Hematopoietic multipotent progenitor cell (in vitro differentiated cells): ENCODE measurements around the gene BEST2. TPM values are rescaled to one million over a fixed set of nuclear protein-coding genes. Genes with fewer than 3 reads are reported as not detected.

ENCODE experiments used
- DNase-seq, 3 donors: peaks; one replicate each; pipeline ENCODE4 v3.0.0-alpha.2; 2011 to 2015; ENCODE audit warnings: low read depth in 2 of 3, low spot score in 2 of 3
- total RNA-seq: library from RNA; depleted of rRNA; stranded (reverse); fragments of >200 nt; gene quantifications from one replicate; pipeline ENCODE4 v1.2.3, GENCODE V29; 2012

BEST2 gene
- total RNA-seq, 1 donor: not detected

- DNase-seq: no peak
Measured at GRCh38 chr19:12727745-12728433, 23.7 kb upstream of the BEST2 start.

GRCh38 chr19:12730064-12730463 lies 21.5 kb upstream of the BEST2 start:
- DNase-seq: no peak

- DNase-seq: no peak
Measured at GRCh38 chr19:12731337-12731736, 20.3 kb upstream of the BEST2 start.

- peak in 2 of 3 donors; percentile 70 to 75 for DNase-seq
Measured at GRCh38 chr19:12733369-12734214, 18.0 kb upstream of the BEST2 start.

- DNase-seq: peak; percentile 67 to 99 (median 99)
Measured at GRCh38 chr19:12736995-12737834, 14.4 kb upstream of the BEST2 start, which contains the start of gene GET3. Gene GET3 (plus strand): TSS chr19:12737497. CDS start chr19:12737506, 9 bp downstream.

GRCh38 chr19:12737835-12738351 lies 13.7 kb upstream of the BEST2 start:
- no peak for DNase-seq

GRCh38 chr19:12745166-12745897 lies 6.3 kb upstream of the BEST2 start:
- DNase-seq: no peak

GRCh38 chr19:12748489-12748888 lies 3.1 kb upstream of the BEST2 start:
- DNase-seq: no peak

- no peak for DNase-seq
Measured at GRCh38 chr19:12749938-12750521, 1.6 kb upstream of the BEST2 start.

- no peak for DNase-seq
Measured at GRCh38 chr19:12750851-12751250, 740 bp upstream of the BEST2 start.

- no peak for DNase-seq
Measured at GRCh38 chr19:12752056-12752781, 628 bp downstream of the BEST2 start.

GRCh38 chr19:12754465-12755196 lies 3.0 kb downstream of the BEST2 start:
- DNase-seq: no peak

GRCh38 chr19:12756150-12756883 lies 4.7 kb downstream of the BEST2 start:
- DNase-seq: no peak

GRCh38 chr19:12757544-12758274 lies 6.1 kb downstream of the BEST2 start:
- DNase-seq: peak in 2 of 3 donors; percentile 75 to 82

GRCh38 chr19:12759686-12760085 lies 8.1 kb downstream of the BEST2 start:
- DNase-seq: no peak

GRCh38 chr19:12763100-12763499 lies 11.5 kb downstream of the BEST2 start:
- DNase-seq: no peak

GRCh38 chr19:12764698-12765097 lies 13.1 kb downstream of the BEST2 start:
- DNase-seq: no peak
